ENCODE data around the gene CFAP20. TPM values are rescaled to one million over a fixed set of nuclear protein-coding genes. Genes with fewer than 3 reads are reported as not detected.
A peak's percentile ranks its signal among the peaks of the same experiment; 100 is the strongest.

Gene CFAP20
- polyA plus RNA-seq (2012; ENCODE audit: missing spikeins), result 31.1 TPM

GRCh38 chr16:58129097-58129936 lies at the start of gene CFAP20:
Gene CFAP20, minus strand, starts transcription at chr16:58129381. Its CDS starts 266 bp downstream, at chr16:58129115.
- TF ChIP-seq POLR2A (IDR thresholded peaks at IDR 0.05; ENCODE audit: low read depth, low read length) (peak; percentile 87), TAF1 (IDR thresholded peaks at IDR 0.05; ENCODE audit: borderline replicate concordance, low read depth, low read length) (peak; percentile 84), POLR2AphosphoS5 (IDR thresholded peaks at IDR 0.05; ENCODE audit: low read depth, low read length) (peak; percentile 84)
- DNase-seq (ENCODE audit: insufficient read length), result peak; percentile 68
- FAIRE-seq, result peak; percentile 94

GRCh38 chr16:58177353-58177710 lies 48.2 kb upstream of the CFAP20 start:
- no peak for TF ChIP-seq TAF1 (IDR thresholded peaks at IDR 0.05; ENCODE audit: borderline replicate concordance, low read depth, low read length)
- TF ChIP-seq POLR2A (IDR thresholded peaks at IDR 0.05; ENCODE audit: low read depth, low read length), result no peak
- TF ChIP-seq POLR2AphosphoS5 (IDR thresholded peaks at IDR 0.05; ENCODE audit: low read depth, low read length), result no peak
- DNase-seq (ENCODE audit: insufficient read length), result no peak
- FAIRE-seq, result no peak

GRCh38 chr16:58176608-58177352 lies 47.6 kb upstream of the CFAP20 start:
- FAIRE-seq (no peak), DNase-seq (ENCODE audit: insufficient read length) (no peak)
- no peak for TF ChIP-seq TAF1 (IDR thresholded peaks at IDR 0.05; ENCODE audit: borderline replicate concordance, low read depth, low read length)
- no peak for TF ChIP-seq POLR2A (IDR thresholded peaks at IDR 0.05; ENCODE audit: low read depth, low read length)
- TF ChIP-seq POLR2AphosphoS5 (IDR thresholded peaks at IDR 0.05; ENCODE audit: low read depth, low read length), result no peak

GRCh38 chr16:58170223-58170622 lies 41.0 kb upstream of the CFAP20 start:
- DNase-seq (ENCODE audit: insufficient read length) (no peak), FAIRE-seq (no peak)
- TF ChIP-seq TAF1 (IDR thresholded peaks at IDR 0.05; ENCODE audit: borderline replicate concordance, low read depth, low read length) (no peak), POLR2AphosphoS5 (IDR thresholded peaks at IDR 0.05; ENCODE audit: low read depth, low read length) (no peak), POLR2A (IDR thresholded peaks at IDR 0.05; ENCODE audit: low read depth, low read length) (no peak)

GRCh38 chr16:58160855-58161254 lies 31.7 kb upstream of the CFAP20 start:
- no peak for DNase-seq (ENCODE audit: insufficient read length)
- FAIRE-seq, result no peak
- TF ChIP-seq POLR2A (IDR thresholded peaks at IDR 0.05; ENCODE audit: low read depth, low read length), result no peak
- no peak for TF ChIP-seq TAF1 (IDR thresholded peaks at IDR 0.05; ENCODE audit: borderline replicate concordance, low read depth, low read length)
- no peak for TF ChIP-seq POLR2AphosphoS5 (IDR thresholded peaks at IDR 0.05; ENCODE audit: low read depth, low read length)

- TF ChIP-seq POLR2A (IDR thresholded peaks at IDR 0.05; ENCODE audit: low read depth, low read length) (no peak), POLR2AphosphoS5 (IDR thresholded peaks at IDR 0.05; ENCODE audit: low read depth, low read length) (no peak), TAF1 (IDR thresholded peaks at IDR 0.05; ENCODE audit: borderline replicate concordance, low read depth, low read length) (no peak)
- DNase-seq (ENCODE audit: insufficient read length) (no peak), FAIRE-seq (no peak)
Measured at GRCh38 chr16:58158725-58159124, 29.5 kb upstream of the CFAP20 start.

- FAIRE-seq, result no peak
- no peak for DNase-seq (ENCODE audit: insufficient read length)
Measured at GRCh38 chr16:58157951-58158540, 28.9 kb upstream of the CFAP20 start.

GRCh38 chr16:58157239-58157638 lies 28.1 kb upstream of the CFAP20 start:
- TF ChIP-seq POLR2A (IDR thresholded peaks at IDR 0.05; ENCODE audit: low read depth, low read length) (no peak), TAF1 (IDR thresholded peaks at IDR 0.05; ENCODE audit: borderline replicate concordance, low read depth, low read length) (no peak), POLR2AphosphoS5 (IDR thresholded peaks at IDR 0.05; ENCODE audit: low read depth, low read length) (no peak)
- no peak for FAIRE-seq
- DNase-seq (ENCODE audit: insufficient read length), result no peak

More at GRCh38 chr16:58157951-58158540, 28.9 kb upstream of the CFAP20 start:
- TF ChIP-seq POLR2AphosphoS5 (IDR thresholded peaks at IDR 0.05; ENCODE audit: low read depth, low read length), result no peak
- TF ChIP-seq POLR2A (IDR thresholded peaks at IDR 0.05; ENCODE audit: low read depth, low read length), result no peak
- TF ChIP-seq TAF1 (IDR thresholded peaks at IDR 0.05; ENCODE audit: borderline replicate concordance, low read depth, low read length), result no peak

- TF ChIP-seq POLR2A (IDR thresholded peaks at IDR 0.05; ENCODE audit: low read depth, low read length) (no peak), TAF1 (IDR thresholded peaks at IDR 0.05; ENCODE audit: borderline replicate concordance, low read depth, low read length) (no peak), POLR2AphosphoS5 (IDR thresholded peaks at IDR 0.05; ENCODE audit: low read depth, low read length) (no peak)
- no peak for FAIRE-seq
Measured at GRCh38 chr16:58155839-58156238, 26.7 kb upstream of the CFAP20 start.

GRCh38 chr16:58154345-58154744 lies 25.2 kb upstream of the CFAP20 start:
- no peak for DNase-seq (ENCODE audit: insufficient read length)
- FAIRE-seq, result no peak
- TF ChIP-seq TAF1 (IDR thresholded peaks at IDR 0.05; ENCODE audit: borderline replicate concordance, low read depth, low read length) (no peak), POLR2A (IDR thresholded peaks at IDR 0.05; ENCODE audit: low read depth, low read length) (no peak), POLR2AphosphoS5 (IDR thresholded peaks at IDR 0.05; ENCODE audit: low read depth, low read length) (no peak)

More at GRCh38 chr16:58155839-58156238, 26.7 kb upstream of the CFAP20 start:
- no peak for DNase-seq (ENCODE audit: insufficient read length)

GRCh38 chr16:58152246-58152868 lies 23.2 kb upstream of the CFAP20 start:
- TF ChIP-seq POLR2AphosphoS5 (IDR thresholded peaks at IDR 0.05; ENCODE audit: low read depth, low read length) (no peak), POLR2A (IDR thresholded peaks at IDR 0.05; ENCODE audit: low read depth, low read length) (no peak), TAF1 (IDR thresholded peaks at IDR 0.05; ENCODE audit: borderline replicate concordance, low read depth, low read length) (no peak)
- FAIRE-seq (no peak), DNase-seq (ENCODE audit: insufficient read length) (no peak)

Measured in GM12892 (cell line).